Measurements from ENCODE around the gene TRPM3.

Gene TRPM3

GRCh38 chr9:70823284-70823683 lies 298.1 kb downstream of the TRPM3 start:
- DNase-seq (ENCODE audit: low read depth): no peak

GRCh38 chr9:70817311-70817710 lies 304.1 kb downstream of the TRPM3 start:
- DNase-seq (ENCODE audit: low read depth): no peak

- no peak for DNase-seq (ENCODE audit: low read depth)
Measured at GRCh38 chr9:70816891-70817290, 304.5 kb downstream of the TRPM3 start.

GRCh38 chr9:70816316-70816715 lies 305.1 kb downstream of the TRPM3 start:
- no peak for DNase-seq (ENCODE audit: low read depth)

GRCh38 chr9:70814597-70814996 lies 306.8 kb downstream of the TRPM3 start:
- no peak for DNase-seq (ENCODE audit: low read depth)

- DNase-seq (ENCODE audit: low read depth): no peak
Measured at GRCh38 chr9:70813141-70813540, 308.3 kb downstream of the TRPM3 start.

- DNase-seq (ENCODE audit: low read depth): no peak
Measured at GRCh38 chr9:70811638-70812037, 309.8 kb downstream of the TRPM3 start.

GRCh38 chr9:70806875-70807274 lies 314.5 kb downstream of the TRPM3 start:
- DNase-seq (ENCODE audit: low read depth): no peak

- DNase-seq (ENCODE audit: low read depth): no peak
Measured at GRCh38 chr9:70805949-70806348, 315.5 kb downstream of the TRPM3 start.

- DNase-seq (ENCODE audit: low read depth): no peak
Measured at GRCh38 chr9:70802758-70803436, 318.5 kb downstream of the TRPM3 start.

GRCh38 chr9:70802206-70802605 lies 319.2 kb downstream of the TRPM3 start:
- DNase-seq (ENCODE audit: low read depth): peak; percentile 76

GRCh38 chr9:70801181-70801829 lies 320.1 kb downstream of the TRPM3 start:
- DNase-seq (ENCODE audit: low read depth): no peak

- no peak for DNase-seq (ENCODE audit: low read depth)
Measured at GRCh38 chr9:70798018-70798417, 323.4 kb downstream of the TRPM3 start.

- no peak for DNase-seq (ENCODE audit: low read depth)
Measured at GRCh38 chr9:70795841-70796240, 325.6 kb downstream of the TRPM3 start.

- DNase-seq (ENCODE audit: low read depth): no peak
Measured at GRCh38 chr9:70792796-70793195, 328.6 kb downstream of the TRPM3 start.

- DNase-seq (ENCODE audit: low read depth): no peak
Measured at GRCh38 chr9:70791936-70792335, 329.5 kb downstream of the TRPM3 start.

GRCh38 chr9:70789086-70789485 lies 332.3 kb downstream of the TRPM3 start:
- DNase-seq (ENCODE audit: low read depth): no peak

- DNase-seq (ENCODE audit: low read depth): no peak
Measured at GRCh38 chr9:70784456-70784855, 337.0 kb downstream of the TRPM3 start.

GRCh38 chr9:70778568-70778967 lies 342.9 kb downstream of the TRPM3 start:
- no peak for DNase-seq (ENCODE audit: low read depth)

GRCh38 chr9:70773579-70773978 lies 347.8 kb downstream of the TRPM3 start:
- no peak for DNase-seq (ENCODE audit: low read depth)

- no peak for DNase-seq (ENCODE audit: low read depth)
Measured at GRCh38 chr9:70772601-70773000, 348.8 kb downstream of the TRPM3 start.

GRCh38 chr9:70765946-70766345 lies 355.5 kb downstream of the TRPM3 start:
- DNase-seq (ENCODE audit: low read depth): no peak

GRCh38 chr9:70761139-70761670 lies 360.2 kb downstream of the TRPM3 start:
- DNase-seq (ENCODE audit: low read depth): no peak

- no peak for DNase-seq (ENCODE audit: low read depth)
Measured at GRCh38 chr9:70760228-70760627, 361.2 kb downstream of the TRPM3 start.

Measured in amniotic epithelial cell (primary cell).